A549 (cell line): ENCODE data around the gene TIGD2. TPM values are rescaled to one million over a fixed set of nuclear protein-coding genes. Genes with fewer than 3 reads are reported as not detected.

Experiments
- ATAC-seq, 2 experiments: fragments of 200-7000 bp in 1 of 2; fragments of >200 bp in 1 of 2; cut with Nextera tagmentation in 1 of 2; cut with Tn5 transposase in 1 of 2; 3 replicates each; pipeline versions ENCODE4 v1.8.0 to v1.9.1; 2018 to 2020; ENCODE audit warnings: mild to moderate bottlenecking in 1 of 2, moderate library complexity in 1 of 2
- CTCF ChIA-PET: fragments of 300-600 bp; sonication (Branson Sonifier 250); formaldehyde crosslinking; extraction: SDS; loops from one replicate; lab custom pipeline; 2021; ENCODE audit warnings: antibody characterized with exemption, inconsistent platforms; lab: Yijun Ruan, JAX
- POLR2A ChIA-PET: fragments of 350-600 bp; formaldehyde crosslinking; extraction: SDS; loops from one replicate; lab custom pipeline; 2021; ENCODE audit warnings: antibody characterized with exemption, inconsistent platforms; lab: Yijun Ruan, JAX
- DNase-seq, 2 experiments: peaks; one replicate each; pipeline versions ENCODE4 v3.0.0 to v3.0.0-alpha.2; 2011 to 2016; ENCODE audit warnings: low read depth in 1 of 2, low spot score in 1 of 2
- FAIRE-seq: peaks from 2 replicates; lab custom pipeline; 2011; peaks lifted over from hg19 to GRCh38; lab: Jason Lieb, UNC
- H3K27ac ChIP-seq, 2 experiments: fragments of >200 bp; sonication (Bioruptor Twin); formaldehyde crosslinking; 3 replicates each; pipeline ENCODE4 v1.5.1; 2016 to 2017
- H3K4me1 ChIP-seq: fragments of >200 bp; sonication (Bioruptor Twin); formaldehyde crosslinking; 3 replicates; pipeline ENCODE4 v1.6.1; 2016
- H3K4me2 ChIP-seq: fragments of >200 bp; sonication (Bioruptor Twin); formaldehyde crosslinking; 3 replicates; pipeline ENCODE4 v1.6.1; 2016
- H3K4me3 ChIP-seq: fragments of >200 bp; sonication (Bioruptor Twin); formaldehyde crosslinking; 3 replicates; pipeline ENCODE4 v1.5.1; 2016
- H3K9me3 ChIP-seq: fragments of >200 bp; sonication (Bioruptor Twin); formaldehyde crosslinking; 3 replicates; pipeline ENCODE4 v1.6.1; 2016
- CEBPB ChIP-seq, 2 experiments: fragments of >200 bp in 1 of 2; sonication (Bioruptor Twin) in 1 of 2; formaldehyde crosslinking in 1 of 2; IDR thresholded peaks; 2 replicates each; pipeline ENCODE4 v1.6.1; 2012 to 2016
- CHD4 ChIP-seq: fragments of 200-600 bp; sonication (generic); IDR thresholded peaks from 2 replicates; pipeline ENCODE4 v1.6.1; 2016; ENCODE audit warnings: antibody characterized with exemption, mild to moderate bottlenecking, borderline replicate concordance
- EP300 ChIP-seq, 2 experiments: fragments of >200 bp; sonication (Bioruptor Twin); formaldehyde crosslinking; IDR thresholded peaks; 2 replicates in 1 of 2; 3 replicates in 1 of 2; pipeline ENCODE4 v1.6.1; 2016 to 2017
- ESRRA ChIP-seq: fragments of 150-350 bp; IDR thresholded peaks from 2 replicates; pipeline ENCODE4 v1.6.1; 2014; ENCODE audit warnings: mild to moderate bottlenecking, low read length, borderline replicate concordance
- FOSL2 ChIP-seq, 2 experiments: fragments of 450-650 bp in 1 of 2; fragments of >200 bp in 1 of 2; sonication (Bioruptor Twin) in 1 of 2; formaldehyde crosslinking; IDR thresholded peaks; 2 replicates each; pipeline versions ENCODE4 v1.5.0 to v1.6.1; 2016 to 2020; ENCODE audit warnings: mild to moderate bottlenecking in 1 of 2, moderate library complexity in 1 of 2
- GATA3 ChIP-seq: IDR thresholded peaks from 2 replicates; pipeline ENCODE4 v1.6.1; 2012; ENCODE audit warnings: borderline replicate concordance
- HDAC2 ChIP-seq: fragments of 200-600 bp; sonication (generic); IDR thresholded peaks from 2 replicates; pipeline ENCODE4 v1.6.1; 2016
- HOXA7 ChIP-seq: fragments of 250-450 bp; sonication (Bioruptor Pico); IDR thresholded peaks from 2 replicates; pipeline ENCODE4 v1.5.0; 2020; ENCODE audit warnings: mild to moderate bottlenecking, moderate library complexity
- HOXB13 ChIP-seq: fragments of 250-450 bp; sonication (Bioruptor Pico); IDR thresholded peaks from 2 replicates; pipeline ENCODE4 v1.5.0; 2020; ENCODE audit warnings: low read depth, mild to moderate bottlenecking, moderate library complexity
- HOXB5 ChIP-seq: fragments of 250-450 bp; sonication (Bioruptor Pico); IDR thresholded peaks from 2 replicates; pipeline ENCODE4 v1.5.0; 2020; ENCODE audit warnings: mild to moderate bottlenecking, moderate library complexity
- JUNB ChIP-seq: fragments of >200 bp; sonication (Bioruptor Twin); formaldehyde crosslinking; IDR thresholded peaks from 2 replicates; pipeline ENCODE4 v1.6.1; 2016
- MAX ChIP-seq: IDR thresholded peaks from 2 replicates; pipeline ENCODE4 v1.6.1; 2012
- MAZ ChIP-seq: fragments of 150-350 bp; IDR thresholded peaks from 2 replicates; pipeline ENCODE4 v1.6.1; 2014; ENCODE audit warnings: antibody characterized with exemption, low read depth, low read length, borderline replicate concordance
- MYC ChIP-seq: IDR thresholded peaks from 2 replicates; pipeline ENCODE4 v1.6.1; 2012; ENCODE audit warnings: mild to moderate bottlenecking, inconsistent platforms, low read length, improper control_type of control experiment, borderline replicate concordance
- NFE2L2 ChIP-seq: fragments of 150-350 bp; conservative IDR thresholded peaks from 2 replicates; pipeline ENCODE4 v1.6.1; 2014; ENCODE audit warnings: low read length
- PHF8 ChIP-seq: fragments of 200-600 bp; sonication (generic); IDR thresholded peaks from 2 replicates; pipeline ENCODE4 v1.6.1; 2016; ENCODE audit warnings: low read depth, mild to moderate bottlenecking, antibody characterized with exemption, moderate library complexity, borderline replicate concordance
- POLR2A ChIP-seq: IDR thresholded peaks from 2 replicates; pipeline ENCODE4 v1.6.1; 2012; ENCODE audit warnings: mild to moderate bottlenecking, low read length
- RFX5 ChIP-seq: fragments of 450-650 bp; IDR thresholded peaks from 2 replicates; pipeline ENCODE4 v1.7.1; 2014; ENCODE audit warnings: antibody characterized with exemption, mild to moderate bottlenecking, moderate library complexity
- SMC3 ChIP-seq: fragments of >200 bp; sonication (Bioruptor Twin); formaldehyde crosslinking; IDR thresholded peaks from 3 replicates; pipeline ENCODE4 v1.6.1; 2018; ENCODE audit warnings: inconsistent platforms
- ZFP36 ChIP-seq: fragments of 450-650 bp; IDR thresholded peaks from 2 replicates; pipeline ENCODE4 v1.6.1; 2014; ENCODE audit warnings: borderline replicate concordance; ENCODE audit not compliant: partially characterized antibody
- ZSCAN20 ChIP-seq: fragments of 250-450 bp; sonication (Bioruptor Pico); IDR thresholded peaks from 2 replicates; pipeline ENCODE4 v1.8.0; 2022; ENCODE audit warnings: mild to moderate bottlenecking, moderate library complexity
- WGBS: methylation state at CpG from one replicate; pipeline ENCODE4 v1.1.6; 2017; ENCODE audit errors: missing lambda C conversion rate; 5-methylcytosine and 5-hydroxymethylcytosine counted together
- polyA plus RNA-seq, 4 experiments: library from polyadenylated mRNA; depleted of rRNA in 3 of 4; stranded (reverse); fragments of >200 nt; fragmentation: RNase III in 1 of 4; extraction: RNeasy Plus Mini Kit Qiagen cat#74134 plus additional on column Dnase treatment in 1 of 4; gene quantifications; 2 replicates in 3 of 4; 3 replicates in 1 of 4; pipeline ENCODE4 v1.2.3, GENCODE V29; 2011 to 2017
- TF ChIP-seq, protein P1 (sequence below): fragments of 200-600 bp; sonication (generic); IDR thresholded peaks from 2 replicates; pipeline ENCODE4 v1.6.1; 2016; ENCODE audit warnings: antibody characterized with exemption, mild to moderate bottlenecking, moderate library complexity

TIGD2 gene
- polyA plus RNA-seq, 2 of the 4 experiments (the other 2 are of a cell fraction): 6.6 to 10.7 TPM

DNA sequence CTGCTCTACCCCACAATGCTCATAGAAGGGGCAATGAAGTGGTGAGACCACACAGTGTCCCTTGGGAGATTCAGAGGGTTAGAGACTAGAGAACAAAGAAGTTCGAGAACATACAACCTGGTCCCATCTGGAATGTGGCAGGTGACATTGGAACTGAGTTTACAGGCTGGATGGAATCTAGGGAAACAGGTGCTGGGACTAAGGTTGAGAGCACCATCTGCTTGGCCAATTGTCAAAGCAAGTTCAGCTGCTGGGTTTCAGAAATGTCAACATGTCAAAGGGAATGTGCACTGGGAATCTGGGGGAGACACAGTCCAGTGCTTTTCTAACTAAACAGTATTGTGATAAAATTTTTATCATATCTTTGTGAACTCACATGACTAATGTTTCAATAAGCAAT is 38.4 kb upstream of the TIGD2 start:
- Histone ChIP-seq H3K4me2 (no peak overlapping the region), H3K27ac (no peak overlapping the region), H3K9me3 (no peaks in the 10 kb centered on the region), H3K4me1 (no peaks in the 10 kb centered on the region), H3K4me3 (no peak overlapping the region)
- TF ChIP-seq ZFP36: no peak
- TF ChIP-seq CEBPB (IDR thresholded peaks at IDR 0.05): no peak
- no peak for TF ChIP-seq SMC3
- WGBS: 38% methylated on average over 1 of the region's 1 CpG
- ATAC-seq (no peak), FAIRE-seq (no peak), DNase-seq (no peak)
- ChIA-PET CTCF (interaction anchor here (1.5 kb wide), 1 partner anchor 49 kb away, joined by 4 read pairs; no protein-coding TSS in a partner anchor), POLR2A (no interaction called here)

GRCh38 chr4:89077761-89078160 is 33.6 kb upstream of the TIGD2 start:
- no peak for ATAC-seq
- TF ChIP-seq MAZ (no peak), ESRRA (no peak), HOXA7 (CRISPR knock-in tag) (no peak), HDAC2 (no peak), GATA3 (no peak)
- TF ChIP-seq, all 56 proteins: peak for 0
- Histone ChIP-seq H3K4me3 (no peak overlapping the region), H3K4me1 (no peaks in the 10 kb centered on the region), H3K27ac (no peak overlapping the region), H3K4me2 (no peak overlapping the region), H3K9me3 (no peaks in the 10 kb centered on the region)
- DNase-seq (no peak), FAIRE-seq (no peak)
- CTCF ChIA-PET: interaction anchor here (1.2 kb wide), 1 partner anchor 12 kb away, joined by 4 read pairs; no protein-coding TSS in a partner anchor
- POLR2A ChIA-PET: no interaction called here

DNA sequence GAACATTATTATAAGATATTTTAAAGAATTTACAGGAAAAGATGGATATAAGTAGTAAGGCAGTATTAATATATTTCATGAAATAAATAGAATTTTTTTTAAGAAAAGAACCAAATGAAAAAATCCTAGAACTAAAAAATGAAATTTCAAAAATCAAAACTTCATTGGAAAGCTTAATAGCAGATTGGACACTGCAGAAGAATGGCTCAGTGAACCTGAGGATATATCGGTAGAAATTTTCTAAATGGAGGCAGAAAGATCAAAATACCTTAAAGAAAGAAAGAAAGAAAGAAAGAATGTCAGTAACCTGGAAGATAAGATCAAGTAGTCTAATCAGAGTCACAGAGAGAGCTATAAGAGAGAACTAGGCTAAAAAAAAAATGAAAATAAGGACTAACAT is 33.0 kb upstream of the TIGD2 start:
- no peak overlapping the region for H3K4me2 ChIP-seq
- POLR2A ChIA-PET: no interaction called here
- FAIRE-seq (no peak), DNase-seq (no peak), ATAC-seq (no peak)
- H3K4me1 ChIP-seq: no peaks in the 10 kb centered on the region
- TF ChIP-seq FOSL2 (IDR thresholded peaks at IDR 0.05): no peak
- no peak for TF ChIP-seq FOSL2 (CRISPR knock-in tag; IDR thresholded peaks at IDR 0.05)
- no peak for TF ChIP-seq HOXB5 (CRISPR knock-in tag)
- no peak for TF ChIP-seq MYC
- TF ChIP-seq ZSCAN20 (CRISPR knock-in tag): no peak
- no peak for TF ChIP-seq RFX5
- no peak for TF ChIP-seq EP300 (IDR thresholded peaks at IDR 0.05)
- TF ChIP-seq NFE2L2: no peak
- TF ChIP-seq POLR2A: no peak
- no peak for TF ChIP-seq HOXB13 (CRISPR knock-in tag)
- TF ChIP-seq, protein P1, sequence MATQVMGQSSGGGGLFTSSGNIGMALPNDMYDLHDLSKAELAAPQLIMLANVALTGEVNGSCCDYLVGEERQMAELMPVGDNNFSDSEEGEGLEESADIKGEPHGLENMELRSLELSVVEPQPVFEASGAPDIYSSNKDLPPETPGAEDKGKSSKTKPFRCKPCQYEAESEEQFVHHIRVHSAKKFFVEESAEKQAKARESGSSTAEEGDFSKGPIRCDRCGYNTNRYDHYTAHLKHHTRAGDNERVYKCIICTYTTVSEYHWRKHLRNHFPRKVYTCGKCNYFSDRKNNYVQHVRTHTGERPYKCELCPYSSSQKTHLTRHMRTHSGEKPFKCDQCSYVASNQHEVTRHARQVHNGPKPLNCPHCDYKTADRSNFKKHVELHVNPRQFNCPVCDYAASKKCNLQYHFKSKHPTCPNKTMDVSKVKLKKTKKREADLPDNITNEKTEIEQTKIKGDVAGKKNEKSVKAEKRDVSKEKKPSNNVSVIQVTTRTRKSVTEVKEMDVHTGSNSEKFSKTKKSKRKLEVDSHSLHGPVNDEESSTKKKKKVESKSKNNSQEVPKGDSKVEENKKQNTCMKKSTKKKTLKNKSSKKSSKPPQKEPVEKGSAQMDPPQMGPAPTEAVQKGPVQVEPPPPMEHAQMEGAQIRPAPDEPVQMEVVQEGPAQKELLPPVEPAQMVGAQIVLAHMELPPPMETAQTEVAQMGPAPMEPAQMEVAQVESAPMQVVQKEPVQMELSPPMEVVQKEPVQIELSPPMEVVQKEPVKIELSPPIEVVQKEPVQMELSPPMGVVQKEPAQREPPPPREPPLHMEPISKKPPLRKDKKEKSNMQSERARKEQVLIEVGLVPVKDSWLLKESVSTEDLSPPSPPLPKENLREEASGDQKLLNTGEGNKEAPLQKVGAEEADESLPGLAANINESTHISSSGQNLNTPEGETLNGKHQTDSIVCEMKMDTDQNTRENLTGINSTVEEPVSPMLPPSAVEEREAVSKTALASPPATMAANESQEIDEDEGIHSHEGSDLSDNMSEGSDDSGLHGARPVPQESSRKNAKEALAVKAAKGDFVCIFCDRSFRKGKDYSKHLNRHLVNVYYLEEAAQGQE: no peak
- TF ChIP-seq HOXA7 (CRISPR knock-in tag): no peak
- TF ChIP-seq CHD4: no peak
- TF ChIP-seq GATA3: no peak
- no peak for TF ChIP-seq JUNB
- no peak for TF ChIP-seq MAX
- TF ChIP-seq PHF8: no peak
- CTCF ChIA-PET: interaction anchor here (1.1 kb wide), 1 partner anchor 11 kb away, joined by 3 read pairs; no protein-coding TSS in a partner anchor
- no peak overlapping the region for H3K27ac ChIP-seq
- 77% methylated on average over 1 of the region's 1 CpG for WGBS
- no peak overlapping the region for H3K4me3 ChIP-seq
- no peaks in the 10 kb centered on the region for H3K9me3 ChIP-seq
